Adrenal gland (tissue), 12 donors: ENCODE data around the gene NEMP1. TPM values are rescaled to one million over a fixed set of nuclear protein-coding genes. Genes with fewer than 3 reads are reported as not detected.

Experiments used
- DNase-seq, 7 donors: peaks; one replicate each; pipeline ENCODE4 v3.0.0-alpha.2; 2019 to 2020
- H3K27ac ChIP-seq, 5 donors: fragments of 200-600 bp; sonication (generic) in 4 of 5; 1 replicate in 3 of 5; 2 replicates in 2 of 5; pipeline versions ENCODE4 v1.5.1 to v1.8.0; 2016 to 2020; ENCODE audit warnings: mild to moderate bottlenecking in 1 of 5
- H3K27me3 ChIP-seq: fragments of 200-600 bp; 2 replicates; pipeline ENCODE4 v1.8.0; 2021
- H3K36me3 ChIP-seq, 2 donors: fragments of 200-600 bp; replicated peaks in 1 of 2; 1 replicate in 1 of 2; 2 replicates in 1 of 2; pipeline versions ENCODE4 v1.5.1 to v1.8.0; 2018 to 2022
- H3K4me1 ChIP-seq, 2 donors: fragments of 200-600 bp; replicated peaks in 1 of 2; 1 replicate in 1 of 2; 2 replicates in 1 of 2; pipeline versions ENCODE4 v1.5.1 to v1.8.0; 2018 to 2021
- H3K4me3 ChIP-seq, 4 donors: fragments of 200-600 bp; sonication (generic) in 3 of 4; one replicate each; pipeline ENCODE4 v1.5.1; 2016 to 2018
- H3K9me3 ChIP-seq, 3 donors: fragments of 200-600 bp; sonication (generic) in 1 of 3; replicated peaks in 1 of 3; 1 replicate in 2 of 3; 2 replicates in 1 of 3; pipeline versions ENCODE4 v1.5.1 to v1.8.0; 2016 to 2021
- CTCF ChIP-seq, 6 experiments: fragments of 450-650 bp in 4 of 6; fragments of 200-600 bp in 2 of 6; sonication (generic) in 1 of 6; IDR thresholded peaks; 1 replicate in 5 of 6; 2 replicates in 1 of 6; pipeline versions ENCODE4 v1.5.1 to v1.8.0; 2016 to 2021; ENCODE audit warnings: antibody characterized with exemption in 6 of 6, mild to moderate bottlenecking in 2 of 6, moderate library complexity in 1 of 6
- POLR2A ChIP-seq, 2 donors: fragments of 450-650 bp; IDR thresholded peaks; one replicate each; pipeline ENCODE4 v1.6.1; 2017; ENCODE audit warnings: antibody characterized with exemption in 2 of 2, mild to moderate bottlenecking in 2 of 2, moderate library complexity in 1 of 2
- WGBS, 4 donors: extraction: QIAGEN DNeasy Blood & Tissue Kit in 2 of 4; methylation state at CpG; one replicate each; pipeline versions ENCODE4 v1.1.5 to v1.1.7; 2013 to 2017; 5-methylcytosine and 5-hydroxymethylcytosine counted together
- intact Hi-C, 2 donors: fragments of 100-400 bp; cut with DNase I; formaldehyde crosslinking; loops; one replicate each; pipeline versions ENCODE4 v1.14.1 to v1.15.0; 2022 to 2023
- polyA plus RNA-seq, 3 donors: library from polyadenylated mRNA; stranded (reverse); fragments of 200-250 nt in 2 of 3; fragments of 350-450 nt in 1 of 3; fragmentation: Illumina TruSeq in 1 of 3; extraction: RNeasy Lipid Tissue Mini Kit (QIAGEN cat#74804) in 1 of 3; gene quantifications; one replicate each; pipeline ENCODE4 v1.2.3, GENCODE V29; 2013 to 2014
- total RNA-seq, 9 donors: library from RNA; depleted of rRNA in 4 of 9; stranded (reverse); fragments of >200 nt in 4 of 9; fragments of 120-200 nt in 1 of 9; fragmentation: NEBNext Ultra II Directional in 1 of 9; extraction: Animal tissue kit (Norgen Biotek cat#: 25700) in 1 of 9; gene quantifications; one replicate each; pipeline versions ENCODE4 v1.1.0 to v1.2.4, GENCODE V29; 2013 to 2023
- donor health status: healthy with polysubstance abuse.
- donor health status: Bipolar disorder and iron deficiency.
- donor health status: DM: yes; HTN: yes; CAD: no.
- donor health status: DM: no; HTN: no; CAD: no.
- donor health status: DM: no; HTN: no; CAD: no.
- donor health status: DM: yes; HTN: yes; CAD: no.

Gene NEMP1
- total and polyA plus RNA-seq, 12 donors, result 2.7 to 16.4 (median 7.6) TPM

GRCh38 chr12:57009949-57010626 lies 68.5 kb downstream of the NEMP1 start:
- WGBS, 4 donors, result 76 to 94% (median 81%) methylated on average over 5 of the region's 5 CpGs
- H3K36me3 ChIP-seq, result no peaks in the 10 kb centered on the region
- peaks cover 8 to 18% of the 10 kb centered on the region in 2 donors for H3K4me1 ChIP-seq
- DNase-seq, result no peak
- H3K4me3 ChIP-seq, result no peak overlapping the region
- H3K9me3 ChIP-seq, result no peaks in the 10 kb centered on the region
- no peak overlapping the region for H3K27ac ChIP-seq
- TF ChIP-seq POLR2A (IDR thresholded peaks at IDR 0.05), result no peak
- TF ChIP-seq CTCF (IDR thresholded peaks at IDR 0.05), result no peak
- no peaks in the 10 kb centered on the region for H3K27me3 ChIP-seq
- intact Hi-C loops, result loop anchor here (5.0 kb wide), 2 partner anchors 47 to 52 kb away; no protein-coding TSS in a partner anchor

GRCh38 chr12:57008178-57008577 lies 70.4 kb downstream of the NEMP1 start:
- intact Hi-C loops, result no loop called here
- no peak overlapping the region for H3K4me3 ChIP-seq

GRCh38 chr12:57006809-57007475 lies 71.6 kb downstream of the NEMP1 start:
- no peaks in the 10 kb centered on the region for H3K27me3 ChIP-seq
- H3K4me3 ChIP-seq, result peak overlapping the region in 1 of 4 donors; percentile 85
- intact Hi-C loops, result no loop called here
- DNase-seq, result no peak
- 57 to 62% (median 61%) methylated on average over 10 of the region's 10 CpGs for WGBS, 4 donors
- H3K36me3 ChIP-seq, result peaks cover 0 to 27% of the 10 kb centered on the region in 2 donors
- H3K4me1 ChIP-seq, result peaks cover 8 to 22% of the 10 kb centered on the region in 2 donors
- peak overlapping the region in 3 of 5 donors; percentile 30 to 88 (median 57) for H3K27ac ChIP-seq
- TF ChIP-seq CTCF (IDR thresholded peaks at IDR 0.05) (no peak), POLR2A (IDR thresholded peaks at IDR 0.05) (no peak)
- H3K9me3 ChIP-seq, result no peaks in the 10 kb centered on the region

More at GRCh38 chr12:57008178-57008577, 70.4 kb downstream of the NEMP1 start:
- no peak for DNase-seq
- peaks cover 0 to 15% of the 10 kb centered on the region in 2 donors for H3K36me3 ChIP-seq
- TF ChIP-seq CTCF (IDR thresholded peaks at IDR 0.05), result peak; percentile 36 to 69 (median 60)
- no peak for TF ChIP-seq POLR2A (IDR thresholded peaks at IDR 0.05)
- H3K9me3 ChIP-seq, result no peaks in the 10 kb centered on the region
- peaks cover 8 to 21% of the 10 kb centered on the region in 2 donors for H3K4me1 ChIP-seq
- no peak overlapping the region for H3K27ac ChIP-seq
- no peaks in the 10 kb centered on the region for H3K27me3 ChIP-seq

- Histone ChIP-seq H3K36me3 (peaks cover 0 to 28% of the 10 kb centered on the region in 2 donors), H3K9me3 (no peaks in the 10 kb centered on the region), H3K27me3 (no peaks in the 10 kb centered on the region), H3K27ac (peak within 1 kb of the TSS in 4 of 5 donors; percentile 44 to 88 (median 74)), H3K4me1 (peaks cover 8 to 29% of the 10 kb centered on the region in 2 donors), H3K4me3 (peak within 1 kb of the TSS; percentile 16 to 91 (median 86))
- 0 to 1% (median 1%) methylated on average over 13 to 93 of the region's 94 CpGs for WGBS, 4 donors
- TF ChIP-seq CTCF (IDR thresholded peaks at IDR 0.05), result peak in 5 of 6 experiments; percentile 9 to 53 (median 34)
- TF ChIP-seq POLR2A (IDR thresholded peaks at IDR 0.05), result peak in 1 of 2 donors; percentile 35
- DNase-seq, result peak in 6 of 7 donors; percentile 41 to 61 (median 50)
- intact Hi-C loops, result no loop called here
Measured at GRCh38 chr12:57005980-57006808, 72.4 kb downstream of the NEMP1 start, which contains the start of gene ZBTB39. ZBTB39 (minus strand) TSS chr12:57006546; CDS start chr12:57004917, 1,629 bp downstream.
